ENCODE data around the gene PEPD.

DNA sequence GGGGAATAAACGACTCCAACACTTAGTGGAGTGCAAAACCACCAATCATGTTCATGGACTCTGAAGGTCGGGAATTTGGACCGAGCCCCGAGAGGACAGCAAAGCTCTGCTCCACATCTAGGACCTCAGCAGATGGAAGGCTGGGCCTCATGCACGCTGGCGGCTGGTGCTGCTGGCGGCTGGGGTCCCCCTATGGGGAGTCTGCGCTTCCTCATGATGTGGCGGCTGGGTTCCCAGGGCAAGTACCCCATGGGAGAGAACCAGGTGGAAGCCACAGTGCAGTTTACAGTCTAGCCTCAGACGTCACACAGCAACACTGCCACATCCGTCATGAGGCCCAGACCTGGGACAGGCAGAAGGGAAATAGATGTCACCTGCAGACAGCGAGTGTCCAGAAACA is 13.2 kb downstream of the PEPD start:
- no peak for TF ChIP-seq GATA3 (IDR thresholded peaks at IDR 0.05; ENCODE audit: low read depth, low read length)
- TF ChIP-seq GATA2 (IDR thresholded peaks at IDR 0.05; ENCODE audit: low read depth, low read length) = no peak

Data from SH-SY5Y (cell line).